HepG2 (cell line): ENCODE measurements around the gene PIGL. TPM values are rescaled to one million over a fixed set of nuclear protein-coding genes. Genes with fewer than 3 reads are reported as not detected.

Experiments used
- ARHGAP35 ChIP-seq: sonication (generic); formaldehyde crosslinking; IDR thresholded peaks from 2 replicates; pipeline ENCODE4 v1.9.0; 2022; ENCODE audit warnings: mild to moderate bottlenecking, inconsistent platforms, moderate library complexity, missing genetic modification reagents, borderline replicate concordance
- ATF4 ChIP-seq, 2 experiments: fragments of 450-650 bp in 1 of 2; sonication (generic) in 1 of 2; formaldehyde crosslinking; IDR thresholded peaks; 2 replicates each; pipeline versions ENCODE4 v1.5.0 to v1.8.0; 2020 to 2022; ENCODE audit warnings: mild to moderate bottlenecking in 1 of 2, missing genetic modification reagents in 1 of 2
- BCL6 ChIP-seq: IDR thresholded peaks from 2 replicates; pipeline ENCODE4 v1.6.1; 2016; ENCODE audit warnings: missing genetic modification reagents, missing compliant biosample characterization
- CEBPB ChIP-seq: IDR thresholded peaks from 2 replicates; pipeline ENCODE4 v1.6.1; 2011; ENCODE audit warnings: low read depth, low read length, improper control_type of control experiment, borderline replicate concordance
- CEBPG ChIP-seq: IDR thresholded peaks from 2 replicates; pipeline ENCODE4 v1.6.1; 2016
- FOXK1 ChIP-seq: sonication (generic); formaldehyde crosslinking; IDR thresholded peaks from 2 replicates; pipeline ENCODE4 v1.4.0; 2020; ENCODE audit warnings: low read depth, missing genetic modification reagents, borderline replicate concordance
- KLF9 ChIP-seq: IDR thresholded peaks from 2 replicates; pipeline ENCODE4 v1.6.1; 2016; ENCODE audit warnings: low read depth
- MAFF ChIP-seq: IDR thresholded peaks from 2 replicates; pipeline ENCODE4 v1.6.1; 2011; ENCODE audit warnings: low read depth, low read length, improper control_type of control experiment
- MIER3 ChIP-seq: IDR thresholded peaks from 2 replicates; pipeline ENCODE4 v1.6.1; 2016; ENCODE audit warnings: missing compliant biosample characterization, borderline replicate concordance
- MIXL1 ChIP-seq: IDR thresholded peaks from 2 replicates; pipeline ENCODE4 v1.6.1; 2016
- NCOA2 ChIP-seq: sonication (generic); formaldehyde crosslinking; IDR thresholded peaks from 2 replicates; pipeline ENCODE4 v1.8.0; 2022; ENCODE audit warnings: inconsistent platforms
- PATZ1 ChIP-seq: sonication (generic); formaldehyde crosslinking; IDR thresholded peaks from 2 replicates; pipeline ENCODE4 v1.4.0; 2020; ENCODE audit warnings: missing genetic modification reagents
- POGZ ChIP-seq: sonication (generic); formaldehyde crosslinking; IDR thresholded peaks from 2 replicates; pipeline ENCODE4 v1.4.0; 2020; ENCODE audit warnings: mild to moderate bottlenecking, missing genetic modification reagents
- POLR2AphosphoS5 ChIP-seq: IDR thresholded peaks from 2 replicates; pipeline ENCODE4 v1.6.1; 2012; ENCODE audit warnings: low read depth, low read length
- RNF219 ChIP-seq: sonication (generic); formaldehyde crosslinking; IDR thresholded peaks from 2 replicates; pipeline ENCODE4 v1.5.0; 2020; ENCODE audit warnings: mild to moderate bottlenecking, missing genetic modification reagents
- RXRB ChIP-seq: IDR thresholded peaks from 2 replicates; pipeline ENCODE4 v1.6.1; 2016; ENCODE audit warnings: borderline replicate concordance, missing genetic modification reagents, missing compliant biosample characterization
- SALL1 ChIP-seq: sonication (generic); formaldehyde crosslinking; IDR thresholded peaks from 2 replicates; pipeline ENCODE4 v1.8.0; 2022; ENCODE audit warnings: mild to moderate bottlenecking, missing genetic modification reagents
- SP1 ChIP-seq, 2 experiments: fragments of 450-650 bp in 1 of 2; sonication (generic) in 1 of 2; formaldehyde crosslinking in 1 of 2; IDR thresholded peaks; 2 replicates each; pipeline versions ENCODE4 v1.4.0 to v1.6.1; 2016 to 2020; ENCODE audit warnings: missing genetic modification reagents in 1 of 2
- ZBTB7A ChIP-seq: sonication (generic); formaldehyde crosslinking; IDR thresholded peaks from 2 replicates; pipeline ENCODE4 v1.8.0; 2022; ENCODE audit warnings: mild to moderate bottlenecking, missing genetic modification reagents
- ZNF121 ChIP-seq: sonication (generic); formaldehyde crosslinking; IDR thresholded peaks from 2 replicates; pipeline ENCODE4 v1.5.0; 2020; ENCODE audit warnings: mild to moderate bottlenecking, missing genetic modification reagents
- ZNF362 ChIP-seq: sonication (generic); formaldehyde crosslinking; IDR thresholded peaks from 2 replicates; pipeline ENCODE4 v1.4.0; 2020; ENCODE audit warnings: missing genetic modification reagents, mild to moderate bottlenecking, borderline replicate concordance
- ZNF460 ChIP-seq: sonication (generic); formaldehyde crosslinking; IDR thresholded peaks from 2 replicates; pipeline ENCODE4 v1.5.1; 2020; ENCODE audit warnings: missing genetic modification reagents, mild to moderate bottlenecking, borderline replicate concordance
- ZNF496 ChIP-seq: sonication (generic); formaldehyde crosslinking; IDR thresholded peaks from 2 replicates; pipeline ENCODE4 v1.8.1; 2023; ENCODE audit warnings: mild to moderate bottlenecking, moderate library complexity, missing genetic modification reagents; ENCODE audit not compliant: insufficient replicate concordance
- ZNF562 ChIP-seq: sonication (generic); formaldehyde crosslinking; IDR thresholded peaks from 2 replicates; pipeline ENCODE4 v1.8.0; 2022; ENCODE audit warnings: missing genetic modification reagents, borderline replicate concordance
- polyA plus RNA-seq, 8 experiments: library from polyadenylated mRNA; depleted of rRNA in 3 of 8; stranded (reverse) in 7 of 8; unstranded in 1 of 8; fragments of >200 nt; fragmentation: Illumina TruSeq in 4 of 8; extraction: Trizol in 4 of 8; gene quantifications; 2 replicates each; pipeline versions ENCODE4 v1.2.1 to v1.2.3, GENCODE V29; 2011 to 2016; ENCODE audit warnings: low read depth in 4 of 8, missing spikeins in 1 of 8, mixed read lengths in 1 of 8; ENCODE audit not compliant: insufficient read depth in 1 of 8
- total RNA-seq, 5 experiments: library from RNA; depleted of rRNA; stranded (reverse); fragments of >200 nt; fragmentation: Illumina TruSeq; extraction: Trizol; gene quantifications; 2 replicates each; pipeline ENCODE4 v1.2.3, GENCODE V29; 2016; ENCODE audit warnings: low read depth in 1 of 5
- TF ChIP-seq, protein P1 (sequence below): sonication (generic); IDR thresholded peaks from 2 replicates; pipeline ENCODE4 v1.6.1; 2016; ENCODE audit warnings: low read depth, borderline replicate concordance

The PIGL gene
- total and polyA plus RNA-seq, 2 of the 13 experiments (the other 11 are each of a cell fraction or from before 2014, with no cell fraction given) = 28.5 to 63.8 TPM

- TF ChIP-seq PATZ1 (CRISPR knock-in tag) = peak; percentile 15; the same call in 1 of the 2 replicates
- TF ChIP-seq RNF219 (CRISPR knock-in tag) = peak; percentile 52; the same call in 1 of the 2 replicates
- TF ChIP-seq ZNF362 (CRISPR knock-in tag) = no peak
- TF ChIP-seq ZNF460 (CRISPR knock-in tag) = no peak
- TF ChIP-seq FOXK1 (CRISPR knock-in tag) = peak; percentile 27; the same call in 1 of the 2 replicates
- peak; percentile 49; the same call in 1 of the 2 replicates for TF ChIP-seq SALL1
- TF ChIP-seq POLR2AphosphoS5 = no peak
- peak; percentile 23; the same call in 1 of the 2 replicates for TF ChIP-seq MIER3
- TF ChIP-seq ATF4 (CRISPR knock-in tag; IDR thresholded peaks at IDR 0.05) = peak; percentile 78 to 99
- peak; percentile 38; the same call in 1 of the 2 replicates for TF ChIP-seq RXRB (CRISPR knock-in tag)
- TF ChIP-seq SP1 (IDR thresholded peaks at IDR 0.05) = no peak
- TF ChIP-seq SP1 (CRISPR knock-in tag; IDR thresholded peaks at IDR 0.05) = no peak
- TF ChIP-seq KLF9 (CRISPR knock-in tag) = no peak
- no peak for TF ChIP-seq POGZ (CRISPR knock-in tag)
- TF ChIP-seq ZBTB7A (CRISPR knock-in tag) = no peak
- peak; percentile 98 for TF ChIP-seq CEBPG (CRISPR knock-in tag)
- TF ChIP-seq, protein P1, sequence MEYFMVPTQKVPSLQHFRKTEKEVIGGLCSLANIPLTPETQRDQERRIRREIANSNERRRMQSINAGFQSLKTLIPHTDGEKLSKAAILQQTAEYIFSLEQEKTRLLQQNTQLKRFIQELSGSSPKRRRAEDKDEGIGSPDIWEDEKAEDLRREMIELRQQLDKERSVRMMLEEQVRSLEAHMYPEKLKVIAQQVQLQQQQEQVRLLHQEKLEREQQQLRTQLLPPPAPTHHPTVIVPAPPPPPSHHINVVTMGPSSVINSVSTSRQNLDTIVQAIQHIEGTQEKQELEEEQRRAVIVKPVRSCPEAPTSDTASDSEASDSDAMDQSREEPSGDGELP = no peak
- no peak for TF ChIP-seq ZNF121 (CRISPR knock-in tag)
- TF ChIP-seq MAFF = no peak
- peak; percentile 43; the same call in 1 of the 2 replicates for TF ChIP-seq MIXL1
- TF ChIP-seq CEBPB = peak; percentile 93
- TF ChIP-seq NCOA2 (CRISPR knock-in tag) = peak; percentile 55; the same call in 1 of the 2 replicates
- TF ChIP-seq ZNF562 (CRISPR knock-in tag) = no peak
- 0 out of 2 replicates have a peak, but pooled peaks have one; percentile 41 for TF ChIP-seq BCL6 (CRISPR knock-in tag)
- TF ChIP-seq ZNF496 (CRISPR knock-in tag) = no peak
- no peak for TF ChIP-seq ARHGAP35
Measured at GRCh38 chr17:16250635-16251034, 33.6 kb downstream of the PIGL start (continued).
